ENCODE results near the gene MICAL2. TPM values are rescaled to one million over a fixed set of nuclear protein-coding genes. Genes with fewer than 3 reads are reported as not detected.

MICAL2 gene
- total and polyA plus RNA-seq, 10 of the 15 experiments (the other 5 are each of a cell fraction or from before 2014, with no cell fraction given): 0.90 to 5.6 (median 2.4) TPM

DNA sequence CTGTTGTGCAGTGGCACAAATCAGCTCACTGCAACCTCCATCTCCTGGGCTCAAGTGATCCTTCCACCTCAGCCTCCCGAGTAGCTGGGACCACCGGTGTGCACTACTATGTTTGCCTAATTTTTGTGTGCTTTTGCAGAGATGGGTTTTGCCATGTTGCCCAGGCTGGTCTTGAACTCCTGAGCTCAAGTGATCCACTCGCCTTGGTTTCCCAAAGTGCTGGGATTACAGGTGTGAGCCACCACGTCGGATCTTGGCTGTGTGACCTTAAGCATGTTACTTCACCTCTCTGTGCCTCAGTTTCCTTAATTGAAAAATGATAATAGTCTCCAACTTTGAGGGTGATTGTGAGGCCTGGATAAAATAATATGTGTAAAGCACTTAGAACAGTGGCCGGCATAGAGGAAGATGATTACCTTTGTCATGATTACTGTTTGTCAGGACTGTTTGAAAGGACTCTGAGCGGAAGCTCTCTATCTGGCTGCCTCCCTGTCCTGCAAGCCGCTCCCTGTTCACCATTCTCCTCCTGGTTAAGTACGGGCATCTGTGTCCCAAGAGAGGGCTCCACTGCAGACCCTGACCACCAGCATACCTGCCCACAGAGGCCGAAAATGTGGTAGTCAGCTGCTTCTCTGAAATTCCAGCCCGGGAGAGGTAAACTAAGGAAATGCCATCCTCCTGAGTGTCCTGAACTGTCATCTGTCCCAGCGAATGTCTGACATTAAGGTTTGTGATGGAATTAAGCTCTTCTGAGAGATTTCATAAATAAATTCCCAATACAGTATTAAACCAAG lies 73.6 kb downstream of the MICAL2 start:
- ChIA-PET POLR2A (interaction anchor here (1.0 kb wide), 1 partner anchor 14 kb away, joined by 3 read pairs; no protein-coding TSS in a partner anchor), RAD21 (ENCODE audit: unreplicated experiment) (no interaction called here), SMC1A (ENCODE audit: uncharacterized antibody, unreplicated experiment) (interaction anchor here (1.4 kb wide), 1 partner anchor 52 kb away, joined by 4 read pairs; no protein-coding TSS in a partner anchor), CTCF (interaction anchor here (0.7 kb wide), 1 partner anchor 11 kb away, joined by 3 read pairs; no protein-coding TSS in a partner anchor)
- in situ Hi-C loops (cut with MboI): no loop called here
- intact Hi-C loops (cut with micrococcal nuclease; ENCODE audit: unreplicated experiment): no loop called here
- FAIRE-seq (no peak), ATAC-seq (no peak), DNase-seq (ENCODE audit: low read depth, low spot score) (no peak)
- no peaks in the 10 kb centered on the region for H3K36me3 ChIP-seq (ENCODE audit: control insufficient read depth in 2 of 2, insufficient read depth in 2 of 2, low read length in 1 of 2)
- H3K27me3 ChIP-seq (replicated peaks in 1 of 2; ENCODE audit: control insufficient read depth in 2 of 2, insufficient read depth in 2 of 2, low read length in 1 of 2): no peaks in the 10 kb centered on the region
- H4K20me1 ChIP-seq (ENCODE audit: control insufficient read depth, insufficient read depth): no peaks in the 10 kb centered on the region
- no peak for TF ChIP-seq HDGF (IDR thresholded peaks at IDR 0.05)
- no peak for TF ChIP-seq NFYA (IDR thresholded peaks at IDR 0.05; ENCODE audit: borderline replicate concordance, low read depth, low read length)
- no peak for TF ChIP-seq MYB (IDR thresholded peaks at IDR 0.05; ENCODE audit: borderline replicate concordance, low read depth, low read length)
- TF ChIP-seq BRCA1 (IDR thresholded peaks at IDR 0.05; ENCODE audit: low read depth, low read length): no peak
- TF ChIP-seq TCF7 (IDR thresholded peaks at IDR 0.05; ENCODE audit: borderline replicate concordance): no peak
- no peak for TF ChIP-seq RAD21 (IDR thresholded peaks at IDR 0.05; ENCODE audit: insufficient read depth, low read depth, low read length)
- TF ChIP-seq, protein P1, sequence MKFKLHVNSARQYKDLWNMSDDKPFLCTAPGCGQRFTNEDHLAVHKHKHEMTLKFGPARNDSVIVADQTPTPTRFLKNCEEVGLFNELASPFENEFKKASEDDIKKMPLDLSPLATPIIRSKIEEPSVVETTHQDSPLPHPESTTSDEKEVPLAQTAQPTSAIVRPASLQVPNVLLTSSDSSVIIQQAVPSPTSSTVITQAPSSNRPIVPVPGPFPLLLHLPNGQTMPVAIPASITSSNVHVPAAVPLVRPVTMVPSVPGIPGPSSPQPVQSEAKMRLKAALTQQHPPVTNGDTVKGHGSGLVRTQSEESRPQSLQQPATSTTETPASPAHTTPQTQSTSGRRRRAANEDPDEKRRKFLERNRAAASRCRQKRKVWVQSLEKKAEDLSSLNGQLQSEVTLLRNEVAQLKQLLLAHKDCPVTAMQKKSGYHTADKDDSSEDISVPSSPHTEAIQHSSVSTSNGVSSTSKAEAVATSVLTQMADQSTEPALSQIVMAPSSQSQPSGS (IDR thresholded peaks at IDR 0.05; ENCODE audit: low read length): no peak
- no peak for TF ChIP-seq CREB1 (IDR thresholded peaks at IDR 0.05; ENCODE audit: low read depth)
- no peak for TF ChIP-seq KAT2A (conservative IDR thresholded peaks at IDR 0.05; ENCODE audit: control insufficient read depth, low read depth, low read length)
- TF ChIP-seq, protein P2, sequence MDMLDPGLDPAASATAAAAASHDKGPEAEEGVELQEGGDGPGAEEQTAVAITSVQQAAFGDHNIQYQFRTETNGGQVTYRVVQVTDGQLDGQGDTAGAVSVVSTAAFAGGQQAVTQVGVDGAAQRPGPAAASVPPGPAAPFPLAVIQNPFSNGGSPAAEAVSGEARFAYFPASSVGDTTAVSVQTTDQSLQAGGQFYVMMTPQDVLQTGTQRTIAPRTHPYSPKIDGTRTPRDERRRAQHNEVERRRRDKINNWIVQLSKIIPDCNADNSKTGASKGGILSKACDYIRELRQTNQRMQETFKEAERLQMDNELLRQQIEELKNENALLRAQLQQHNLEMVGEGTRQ (IDR thresholded peaks at IDR 0.05; ENCODE audit: borderline replicate concordance, low read depth, low read length): no peak
- TF ChIP-seq TCF12 (IDR thresholded peaks at IDR 0.05; ENCODE audit: low read depth, low read length): no peak
- TF ChIP-seq NFIC (IDR thresholded peaks at IDR 0.05; ENCODE audit: low read depth, low read length): no peak
- H3K4me3 ChIP-seq: no peak overlapping the region
- no TSS peak for BruUV-seq (replicated peaks)
- no peak overlapping the region for H3K27ac ChIP-seq (ENCODE audit: control insufficient read depth, insufficient read depth)
- WGBS (ENCODE audit: insufficient coverage, insufficient replicate concordance, low lambda C conversion rate, missing lambda C conversion rate): 70% methylated on average over 12 of the region's 12 CpGs
- no peak overlapping the region for H3K9ac ChIP-seq (ENCODE audit: control insufficient read depth, insufficient read depth, low read length)
- no peak overlapping the region for H2AFZ ChIP-seq (ENCODE audit: control insufficient read depth, low read depth, low read length)
- no peak overlapping the region for H3K4me2 ChIP-seq (ENCODE audit: control insufficient read depth, insufficient read depth)
- no peaks in the 10 kb centered on the region for H3K9me3 ChIP-seq (replicated peaks; ENCODE audit: control insufficient read depth, insufficient read depth, low read length)
- H3K79me2 ChIP-seq (ENCODE audit: control insufficient read depth, insufficient read depth, low read length): no peaks in the 10 kb centered on the region
- peaks cover 6% of the 10 kb centered on the region; the same call in 1 of the 2 replicates for H3K4me1 ChIP-seq (ENCODE audit: control insufficient read depth, insufficient read depth, low read length)
